ENCODE measurements around the gene RBP3. TPM values are rescaled to one million over a fixed set of nuclear protein-coding genes. Genes with fewer than 3 reads are reported as not detected.
A peak's percentile ranks its signal among the peaks of the same experiment; 100 is the strongest.

The RBP3 gene
- total RNA-seq, 1 donor from 2014 or later = not detected

- peaks cover 15% of the 10 kb centered on the region for H3K27me3 ChIP-seq (ENCODE audit: control insufficient read depth, insufficient read depth, low read length)
- H3K4me3 ChIP-seq (ENCODE audit: low read depth, low read length) = no peak overlapping the region
These were observed 38.6 kb upstream of the RBP3 start for GRCh38 chr10:47309408-47310089.

GRCh38 chr10:47310090-47310505 is 38.1 kb upstream of the RBP3 start:
- no peak overlapping the region for H3K4me3 ChIP-seq (ENCODE audit: low read depth, low read length)

More at GRCh38 chr10:47309408-47310089, 38.6 kb upstream of the RBP3 start:
- TF ChIP-seq CTCF (IDR thresholded peaks at IDR 0.05; ENCODE audit: insufficient read depth, low read length, poor library complexity, severe bottlenecking) = peak; percentile 12
- no peaks in the 10 kb centered on the region for H3K36me3 ChIP-seq (ENCODE audit: control insufficient read depth, insufficient read depth, low read length)
- DNase-seq (ENCODE audit: low read depth) = no peak

GRCh38 chr10:47311193-47311931 is 36.8 kb upstream of the RBP3 start:
- no peak for TF ChIP-seq CTCF (IDR thresholded peaks at IDR 0.05; ENCODE audit: insufficient read depth, low read length, poor library complexity, severe bottlenecking)
- H3K27me3 ChIP-seq (ENCODE audit: control insufficient read depth, insufficient read depth, low read length) = peaks cover 12% of the 10 kb centered on the region
- DNase-seq (ENCODE audit: low read depth) = no peak

More at GRCh38 chr10:47310090-47310505, 38.1 kb upstream of the RBP3 start:
- Histone ChIP-seq H3K36me3 (ENCODE audit: control insufficient read depth, insufficient read depth, low read length) (no peaks in the 10 kb centered on the region), H3K27me3 (ENCODE audit: control insufficient read depth, insufficient read depth, low read length) (peaks cover 15% of the 10 kb centered on the region)
- DNase-seq (ENCODE audit: low read depth) = no peak
- no peak for TF ChIP-seq CTCF (IDR thresholded peaks at IDR 0.05; ENCODE audit: insufficient read depth, low read length, poor library complexity, severe bottlenecking)

GRCh38 chr10:47311932-47312662 is 36.1 kb upstream of the RBP3 start:
- Histone ChIP-seq H3K4me3 (ENCODE audit: low read depth, low read length) (no peak overlapping the region), H3K36me3 (ENCODE audit: control insufficient read depth, insufficient read depth, low read length) (no peaks in the 10 kb centered on the region), H3K27me3 (ENCODE audit: control insufficient read depth, insufficient read depth, low read length) (peaks cover 14% of the 10 kb centered on the region)
- DNase-seq (ENCODE audit: low read depth) = peak; percentile 10
- TF ChIP-seq CTCF (IDR thresholded peaks at IDR 0.05; ENCODE audit: insufficient read depth, low read length, poor library complexity, severe bottlenecking) = peak; percentile 90

More at GRCh38 chr10:47311193-47311931, 36.8 kb upstream of the RBP3 start:
- H3K4me3 ChIP-seq (ENCODE audit: low read depth, low read length) = no peak overlapping the region
- H3K36me3 ChIP-seq (ENCODE audit: control insufficient read depth, insufficient read depth, low read length) = no peaks in the 10 kb centered on the region

- no peak for TF ChIP-seq CTCF (IDR thresholded peaks at IDR 0.05; ENCODE audit: insufficient read depth, low read length, poor library complexity, severe bottlenecking)
- no peaks in the 10 kb centered on the region for H3K36me3 ChIP-seq (ENCODE audit: control insufficient read depth, insufficient read depth, low read length)
- peaks cover 16% of the 10 kb centered on the region for H3K27me3 ChIP-seq (ENCODE audit: control insufficient read depth, insufficient read depth, low read length)
- no peak for DNase-seq (ENCODE audit: low read depth)
- no peak overlapping the region for H3K4me3 ChIP-seq (ENCODE audit: low read depth, low read length)
These were observed 35.5 kb upstream of the RBP3 start for GRCh38 chr10:47312663-47312995.

Data from kidney epithelial cell (primary cell).